Left colon (tissue), 2 donors: Measurements from ENCODE around the gene SMARCA4. TPM values are rescaled to one million over a fixed set of nuclear protein-coding genes. Genes with fewer than 3 reads are reported as not detected.

Source experiments
- ATAC-seq: fragments of 200-7000 bp; cut with Tn5 transposase; one replicate; pipeline ENCODE4 v1.9.1; 2020; ENCODE audit warnings: mild to moderate bottlenecking, moderate library complexity
- DNase-seq, 2 donors: peaks; one replicate each; pipeline ENCODE4 v3.0.0-alpha.2; 2020
- intact Hi-C, 2 donors: fragments of 100-400 bp; cut with DNase I in 1 of 2; cut with micrococcal nuclease in 1 of 2; formaldehyde crosslinking; loops; one replicate each; pipeline versions ENCODE4 v1.11.2 to v1.14.0; 2022; cut with DNase I, micrococcal nuclease
- long read RNA-seq: library from polyadenylated mRNA; unstranded; transcript quantifications from one replicate; pipeline ENCODE4 v2.0.0, GENCODE V29; 2021
- total RNA-seq, 2 donors: library from RNA; stranded (reverse); fragmentation: NEBNext Ultra II Directional; extraction: Animal tissue kit (Norgen Biotek cat#: 25700); gene quantifications; one replicate each; pipeline ENCODE4 v1.2.1, GENCODE V29; 2021
- donor health status: DM: no; HTN: no; CAD: no.
- donor health status: DM: yes; HTN: yes; CAD: no.

SMARCA4 gene
- total RNA-seq, result 10 to 100 TPM; 68.7 to 98.6 TPM
- long read RNA-seq, partial matches to known transcripts, result 137 of 148 reads
- long read RNA-seq, other reads (novel, unspliced or antisense), result 5 of 148 reads

DNA sequence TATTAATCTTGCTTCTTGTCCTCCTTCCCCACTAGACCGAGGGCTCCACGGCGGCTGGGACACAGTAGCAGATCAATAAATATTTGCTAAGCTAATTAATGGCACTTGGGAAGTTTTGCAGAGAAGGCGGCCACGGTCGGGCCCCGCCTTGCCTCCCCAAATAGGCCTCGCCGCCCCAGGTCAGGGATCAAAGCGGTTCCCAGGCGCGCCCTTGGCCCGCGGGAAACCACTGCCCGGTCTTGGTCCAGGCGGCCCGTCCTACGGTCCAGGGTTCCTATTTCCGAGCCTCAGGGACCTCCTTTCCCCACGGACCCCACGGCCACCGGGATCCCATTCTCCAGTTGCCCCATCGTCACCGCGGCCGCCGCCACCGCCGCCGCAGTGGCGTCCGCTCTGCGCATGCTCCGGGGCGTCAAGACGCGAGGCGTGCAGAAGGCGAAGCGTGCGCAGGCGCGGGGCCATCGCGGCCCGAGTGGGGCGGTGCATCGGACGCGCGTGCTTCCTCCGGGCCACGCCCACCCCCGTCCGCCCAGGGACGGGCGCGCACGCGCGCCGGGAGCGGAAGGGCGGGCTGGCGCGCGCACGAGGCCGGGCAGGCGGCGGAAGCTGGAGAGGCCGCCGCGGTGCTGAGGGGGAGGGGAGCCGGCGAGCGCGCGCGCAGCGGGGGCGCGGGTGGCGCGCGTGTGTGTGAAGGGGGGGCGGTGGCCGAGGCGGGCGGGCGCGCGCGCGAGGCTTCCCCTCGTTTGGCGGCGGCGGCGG, at the start of gene SMARCA4:
TSS of gene SMARCA4 (plus strand) at position 717 of the 759 bp plus-strand sequence. CDS start 23,122 bp downstream, outside the sequence.
- intact Hi-C loops, result no loop called here
- ATAC-seq (peak; percentile 95), DNase-seq (peak; percentile 94 to 98)

- ATAC-seq, result no peak
- DNase-seq, result no peak
- intact Hi-C loops, result no loop called here
Measured at GRCh38 chr19:10911579-10912363, 49.1 kb upstream of the SMARCA4 start.

- ATAC-seq, result no peak
- DNase-seq, result no peak
- intact Hi-C loops, result no loop called here
Measured at GRCh38 chr19:10912619-10913018, 48.2 kb upstream of the SMARCA4 start.

GRCh38 chr19:10913716-10914340, 47.0 kb upstream of the SMARCA4 start:
- DNase-seq, result no peak
- no peak for ATAC-seq
- intact Hi-C loops, result no loop called here

DNA sequence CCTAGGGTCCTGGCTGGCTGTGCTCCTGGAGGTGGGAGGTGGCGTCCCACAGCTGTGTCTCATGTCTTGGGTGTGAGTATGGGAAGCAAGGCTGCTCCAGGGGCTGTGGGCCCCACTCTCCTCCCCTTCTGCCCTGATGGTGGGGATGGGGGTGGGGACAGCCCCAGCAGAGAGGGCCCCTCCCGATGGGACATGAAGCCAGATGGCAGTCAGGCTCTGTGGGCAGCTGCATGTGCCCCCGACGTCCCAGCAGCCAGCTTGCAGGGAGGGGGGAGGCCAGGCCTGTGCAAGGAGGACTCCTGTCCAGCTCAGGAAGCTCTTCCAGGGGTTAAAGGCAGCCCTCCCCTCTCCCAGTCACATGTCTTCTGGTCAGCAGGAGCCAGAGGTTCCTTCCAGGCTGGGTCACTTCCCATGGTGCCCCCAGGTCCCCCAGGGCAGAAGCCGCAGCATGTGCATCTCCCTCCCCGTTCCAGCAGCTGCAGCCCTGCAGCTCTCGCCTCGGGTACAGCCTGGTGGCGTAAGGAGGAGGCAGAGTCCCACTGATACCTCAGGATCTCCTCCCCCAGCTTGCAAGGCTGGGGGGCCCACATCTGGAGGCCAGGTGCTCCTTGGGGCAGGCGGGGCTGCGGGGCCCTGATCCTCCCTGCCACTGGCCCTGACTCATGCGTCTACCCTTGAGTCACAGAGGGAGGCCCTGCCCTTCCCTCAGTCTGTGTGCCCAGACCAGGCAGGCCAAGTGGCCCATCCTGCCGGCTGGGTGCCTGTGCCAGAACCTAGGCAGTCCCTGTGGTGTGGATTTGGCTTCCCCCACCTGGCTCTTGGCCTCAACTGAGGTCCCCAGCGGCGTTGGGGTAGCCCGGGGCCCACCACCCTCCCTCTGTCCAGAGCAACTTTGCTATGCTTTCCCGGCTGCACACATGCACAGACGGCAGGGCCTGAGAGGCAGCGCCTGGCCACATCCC, 45.4 kb upstream of the SMARCA4 start:
- no peak for DNase-seq
- intact Hi-C loops, result no loop called here
- ATAC-seq, result no peak

DNA sequence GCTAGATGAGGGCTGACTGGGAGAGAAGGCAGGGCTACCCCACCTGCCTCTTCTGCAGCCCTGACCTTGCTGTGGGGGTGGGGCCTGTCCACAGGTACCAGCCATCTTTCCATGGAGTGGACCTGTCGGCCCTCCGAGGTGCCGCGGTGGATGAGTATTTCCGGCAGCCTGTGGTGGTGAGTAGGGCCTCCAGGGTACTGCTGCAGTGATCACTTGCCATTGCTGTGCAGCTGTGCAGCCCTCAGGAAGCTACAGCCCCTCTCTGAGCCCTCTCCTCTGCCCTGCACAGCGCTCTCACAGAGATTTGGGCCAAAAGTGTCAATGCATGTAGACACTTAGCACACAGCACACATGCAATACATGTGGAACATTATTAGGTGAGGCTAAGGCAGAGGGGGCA, 44.2 kb upstream of the SMARCA4 start:
- DNase-seq, result no peak
- no peak for ATAC-seq
- intact Hi-C loops, result no loop called here

DNA sequence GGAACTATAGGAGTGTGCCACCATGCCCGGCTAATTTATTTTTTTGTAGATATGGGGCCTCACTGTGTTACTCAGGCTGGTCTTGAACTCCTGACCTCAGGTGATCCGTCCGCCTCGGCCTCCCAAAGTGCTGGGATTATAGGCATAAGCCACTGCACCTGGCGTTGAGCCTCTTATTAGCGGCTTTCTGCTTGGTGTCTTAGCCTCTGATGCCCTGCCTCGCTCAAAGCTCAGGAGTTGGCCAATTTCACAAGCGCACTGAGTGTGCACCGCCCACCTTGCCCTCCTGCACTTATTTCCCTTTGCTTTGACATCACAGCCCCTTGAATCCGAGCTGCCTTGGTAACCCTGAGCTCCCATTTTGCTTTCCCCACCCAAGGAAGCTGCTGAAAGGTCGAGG, 42.5 kb upstream of the SMARCA4 start:
- no peak for ATAC-seq
- intact Hi-C loops, result no loop called here
- DNase-seq, result no peak

- ATAC-seq (no peak), DNase-seq (no peak)
- intact Hi-C loops, result no loop called here
Measured at GRCh38 chr19:10919352-10920287, 41.2 kb upstream of the SMARCA4 start.

DNA sequence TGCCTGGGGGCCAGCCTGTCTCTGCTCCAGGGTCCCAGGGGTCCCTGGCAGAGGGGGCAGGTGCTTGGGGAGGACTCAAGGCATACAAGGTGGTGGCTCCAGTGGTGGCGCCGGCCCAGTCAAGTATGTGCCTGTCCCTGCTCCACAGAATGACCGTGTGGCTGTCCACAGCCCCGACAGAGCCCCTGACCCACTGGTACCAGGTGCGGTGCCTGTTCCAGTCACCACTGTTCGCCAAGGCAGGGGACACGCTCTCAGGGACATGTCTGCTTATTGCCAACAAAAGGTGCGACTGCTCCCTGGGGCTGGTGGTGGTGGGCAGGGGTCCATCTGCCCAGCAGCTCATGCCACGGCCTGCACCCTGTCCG, 40.6 kb upstream of the SMARCA4 start:
- DNase-seq (no peak), ATAC-seq (no peak)
- intact Hi-C loops, result no loop called here

DNA sequence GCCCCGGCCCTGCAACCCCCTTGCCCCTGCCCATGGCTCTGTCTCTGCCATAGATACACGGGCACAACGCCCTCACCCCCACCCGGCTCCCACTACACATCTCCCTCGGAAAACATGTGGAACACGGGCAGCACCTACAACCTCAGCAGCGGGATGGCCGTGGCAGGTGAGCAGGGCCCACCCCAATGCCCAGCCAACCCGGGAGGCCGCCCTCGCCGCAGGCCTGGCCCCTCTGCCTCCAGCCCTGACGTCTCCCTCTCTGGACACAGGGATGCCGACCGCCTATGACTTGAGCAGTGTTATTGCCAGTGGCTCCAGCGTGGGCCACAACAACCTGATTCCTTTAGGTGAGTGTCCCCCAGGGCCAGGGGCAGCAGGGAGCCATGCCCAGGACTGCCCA, 40.0 kb upstream of the SMARCA4 start:
- intact Hi-C loops, result no loop called here

GRCh38 chr19:10921199-10921909, 39.5 kb upstream of the SMARCA4 start:
- intact Hi-C loops, result no loop called here
- ATAC-seq, result peak; percentile 4

More for the DNA sequence above, 40.0 kb upstream of the SMARCA4 start:
- ATAC-seq (peak; percentile 16), DNase-seq (no peak)

GRCh38 chr19:10921910-10922637, 38.8 kb upstream of the SMARCA4 start:
- DNase-seq (no peak), ATAC-seq (peak; percentile 3)
- intact Hi-C loops, result no loop called here

More at GRCh38 chr19:10921199-10921909, 39.5 kb upstream of the SMARCA4 start:
- no peak for DNase-seq

DNA sequence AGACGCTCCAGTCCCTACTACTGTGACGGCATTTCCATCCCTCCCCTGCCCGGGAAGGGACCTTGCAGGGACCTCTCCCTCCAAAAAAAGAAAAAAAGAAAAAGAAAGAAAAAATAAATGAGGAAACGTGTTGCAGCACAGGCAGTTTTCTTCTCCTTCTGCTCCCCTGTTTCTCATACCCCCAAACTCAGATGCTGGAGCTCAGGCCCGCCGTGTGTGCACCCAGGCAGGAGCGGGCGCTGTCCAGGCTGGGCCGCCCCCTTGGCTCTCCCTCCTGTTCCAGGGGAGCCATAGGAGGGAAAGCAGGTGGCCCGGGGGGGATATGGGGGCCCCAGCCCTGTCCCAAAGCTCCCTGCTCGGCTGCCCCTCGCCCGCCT, 38.2 kb upstream of the SMARCA4 start:
- intact Hi-C loops, result no loop called here
- DNase-seq, result no peak
- no peak for ATAC-seq

- ATAC-seq, result no peak
- intact Hi-C loops, result no loop called here
- DNase-seq, result no peak
Measured at GRCh38 chr19:10923260-10924112, 37.3 kb upstream of the SMARCA4 start.

- DNase-seq (no peak), ATAC-seq (no peak)
- intact Hi-C loops, result no loop called here
Measured at GRCh38 chr19:10924597-10924996, 36.2 kb upstream of the SMARCA4 start.
